GM10266 (cell line): ENCODE results near the gene VPS37B.
"Not testable (repeated sequence)": the region's sequence is repeated elsewhere in the genome, so short reads cannot be mapped to it uniquely, and the experiment has no call there.

ENCODE experiments used
- DNase-seq: peaks from one replicate; pipeline ENCODE4 v3.0.0; 2012; ENCODE audit errors: extremely low spot score
- TF ChIP-seq, protein P1 (sequence below): IDR thresholded peaks from 2 replicates; pipeline ENCODE4 v1.5.1; 2012; ENCODE audit warnings: mild to moderate bottlenecking, low read depth; ENCODE audit not compliant: control insufficient read depth, insufficient read depth; ENCODE audit errors: missing control alignments

VPS37B gene, protein sequence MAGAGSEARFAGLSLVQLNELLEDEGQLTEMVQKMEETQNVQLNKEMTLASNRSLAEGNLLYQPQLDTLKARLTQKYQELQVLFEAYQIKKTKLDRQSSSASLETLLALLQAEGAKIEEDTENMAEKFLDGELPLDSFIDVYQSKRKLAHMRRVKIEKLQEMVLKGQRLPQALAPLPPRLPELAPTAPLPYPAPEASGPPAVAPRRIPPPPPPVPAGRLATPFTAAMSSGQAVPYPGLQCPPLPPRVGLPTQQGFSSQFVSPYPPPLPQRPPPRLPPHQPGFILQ

GRCh38 chr12:122895704-122896636, at the start of gene VPS37B:
VPS37B (minus strand) TSS chr12:122896124; CDS start chr12:122896062, 62 bp downstream.
- TF ChIP-seq, protein P1, sequence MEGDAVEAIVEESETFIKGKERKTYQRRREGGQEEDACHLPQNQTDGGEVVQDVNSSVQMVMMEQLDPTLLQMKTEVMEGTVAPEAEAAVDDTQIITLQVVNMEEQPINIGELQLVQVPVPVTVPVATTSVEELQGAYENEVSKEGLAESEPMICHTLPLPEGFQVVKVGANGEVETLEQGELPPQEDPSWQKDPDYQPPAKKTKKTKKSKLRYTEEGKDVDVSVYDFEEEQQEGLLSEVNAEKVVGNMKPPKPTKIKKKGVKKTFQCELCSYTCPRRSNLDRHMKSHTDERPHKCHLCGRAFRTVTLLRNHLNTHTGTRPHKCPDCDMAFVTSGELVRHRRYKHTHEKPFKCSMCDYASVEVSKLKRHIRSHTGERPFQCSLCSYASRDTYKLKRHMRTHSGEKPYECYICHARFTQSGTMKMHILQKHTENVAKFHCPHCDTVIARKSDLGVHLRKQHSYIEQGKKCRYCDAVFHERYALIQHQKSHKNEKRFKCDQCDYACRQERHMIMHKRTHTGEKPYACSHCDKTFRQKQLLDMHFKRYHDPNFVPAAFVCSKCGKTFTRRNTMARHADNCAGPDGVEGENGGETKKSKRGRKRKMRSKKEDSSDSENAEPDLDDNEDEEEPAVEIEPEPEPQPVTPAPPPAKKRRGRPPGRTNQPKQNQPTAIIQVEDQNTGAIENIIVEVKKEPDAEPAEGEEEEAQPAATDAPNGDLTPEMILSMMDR, result no peak
- peak; percentile 90 for DNase-seq

GRCh38 chr12:122944605-122945592, 49.0 kb upstream of the VPS37B start:
- TF ChIP-seq, protein P1, result no peak
- DNase-seq, result no peak

- no peak for DNase-seq
- TF ChIP-seq, protein P1, result no peak
Measured at GRCh38 chr12:122943196-122943595, 47.3 kb upstream of the VPS37B start.

DNA sequence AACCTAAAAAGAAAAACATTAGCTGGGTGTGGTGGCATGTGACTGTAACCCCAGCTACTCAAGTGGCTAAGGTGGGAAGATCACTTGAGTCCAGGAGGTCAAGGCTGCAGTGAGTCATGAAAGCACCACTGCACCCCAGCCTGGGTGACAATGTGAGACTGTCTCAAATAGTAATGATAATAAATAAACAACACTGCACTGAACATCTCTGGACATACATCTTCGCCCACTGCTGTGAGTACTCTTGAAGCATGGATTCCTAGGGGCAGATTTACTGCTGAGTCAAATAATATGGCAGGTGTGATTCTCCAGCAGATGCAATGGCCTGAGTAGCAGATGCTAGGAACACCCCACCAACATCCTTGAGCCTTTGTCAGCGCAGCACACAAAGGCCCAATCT, 46.7 kb upstream of the VPS37B start:
- TF ChIP-seq, protein P1, result no peak
- DNase-seq, result no peak

DNA sequence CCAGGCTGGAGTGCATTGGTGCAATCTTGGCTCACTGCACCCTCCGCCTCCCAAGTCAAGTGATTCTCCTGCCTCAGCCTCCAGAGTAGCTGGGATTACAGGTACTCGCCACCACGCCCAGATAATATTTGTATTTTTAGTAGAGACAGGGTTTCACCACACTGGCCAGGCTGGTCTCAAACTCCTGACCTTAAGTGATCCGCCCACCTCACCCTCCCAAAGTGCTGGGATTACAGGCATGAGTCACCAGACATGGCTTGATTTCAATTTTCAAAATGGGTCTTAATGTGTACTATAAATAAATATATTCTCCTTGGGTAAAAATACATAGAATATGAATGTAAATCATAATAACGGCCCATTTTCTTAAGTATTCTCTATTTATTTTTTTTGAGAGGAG, 45.4 kb upstream of the VPS37B start:
- not testable (repeated sequence) for DNase-seq

DNA sequence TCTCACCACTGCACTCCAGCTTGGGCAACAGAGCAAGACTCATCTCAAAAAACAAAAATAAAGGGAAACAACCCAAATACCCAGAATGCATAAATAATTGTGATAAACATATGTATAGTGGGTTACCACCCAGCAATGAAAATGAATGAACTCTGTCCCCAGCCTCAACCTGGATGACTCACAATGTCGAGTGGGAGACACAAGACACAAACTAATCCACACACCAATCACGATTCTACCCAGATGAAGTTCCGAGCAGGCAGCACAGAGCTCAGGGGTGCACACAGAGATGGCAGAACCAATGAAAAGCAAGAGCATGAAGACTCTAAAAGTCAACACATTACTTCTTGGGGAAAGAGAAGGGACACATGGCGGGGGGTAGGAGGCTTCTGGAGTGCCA, 43.2 kb upstream of the VPS37B start:
- no peak for DNase-seq
- TF ChIP-seq, protein P1, result no peak

GRCh38 chr12:122937622-122938091, 41.7 kb upstream of the VPS37B start:
- TF ChIP-seq, protein P1, result no peak
- no peak for DNase-seq
